Myocyte (in vitro differentiated cells): Measurements from ENCODE around the gene LPAR3. TPM values are rescaled to one million over a fixed set of nuclear protein-coding genes. Genes with fewer than 3 reads are reported as not detected.
"Not testable (repeated sequence)": the region's sequence is repeated elsewhere in the genome, so short reads cannot be mapped to it uniquely, and the experiment has no call there.

Source experiments
- DNase-seq: peaks from one replicate; pipeline ENCODE4 v3.0.0-alpha.2; 2012; ENCODE audit warnings: low read depth
- polyA plus RNA-seq: library from polyadenylated mRNA; unstranded; fragments of >200 nt; gene quantifications from one replicate; pipeline ENCODE4 v1.2.1, GENCODE V29; 2012; ENCODE audit warnings: missing spikeins
- total RNA-seq: library from RNA; depleted of rRNA; stranded (reverse); fragments of >200 nt; gene quantifications from 2 replicates; pipeline ENCODE4 v1.2.3, GENCODE V29; 2014

The LPAR3 gene, protein sequence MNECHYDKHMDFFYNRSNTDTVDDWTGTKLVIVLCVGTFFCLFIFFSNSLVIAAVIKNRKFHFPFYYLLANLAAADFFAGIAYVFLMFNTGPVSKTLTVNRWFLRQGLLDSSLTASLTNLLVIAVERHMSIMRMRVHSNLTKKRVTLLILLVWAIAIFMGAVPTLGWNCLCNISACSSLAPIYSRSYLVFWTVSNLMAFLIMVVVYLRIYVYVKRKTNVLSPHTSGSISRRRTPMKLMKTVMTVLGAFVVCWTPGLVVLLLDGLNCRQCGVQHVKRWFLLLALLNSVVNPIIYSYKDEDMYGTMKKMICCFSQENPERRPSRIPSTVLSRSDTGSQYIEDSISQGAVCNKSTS
- total RNA-seq: not detected in 2 replicates
- not detected for polyA plus RNA-seq

GRCh38 chr1:84892705-84893618 lies at the start of gene LPAR3:
TSS of gene LPAR3 (minus strand) at chr1:84893206. CDS start at chr1:84866120, 27,086 bp downstream.
- DNase-seq: no peak

DNA sequence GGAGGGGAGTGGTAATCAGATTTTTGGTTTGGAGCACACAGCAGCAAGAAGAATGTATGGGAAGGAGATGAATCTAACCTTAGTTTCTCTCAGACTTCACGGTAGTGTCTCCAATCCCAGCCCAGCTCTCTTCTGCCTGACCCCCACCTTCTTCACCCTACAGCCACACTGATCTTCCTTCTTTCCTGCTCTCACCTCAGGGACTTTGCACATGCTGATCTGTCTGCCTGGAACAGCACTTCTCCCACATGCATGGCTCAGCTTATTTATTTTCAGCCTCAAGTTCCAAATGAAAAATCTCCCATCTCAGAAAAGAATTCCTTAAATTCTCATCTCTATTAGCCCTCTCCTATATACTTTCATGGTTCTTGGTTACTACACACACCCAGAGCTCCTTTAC lies 48.8 kb upstream of the LPAR3 start:
- no peak for DNase-seq

DNA sequence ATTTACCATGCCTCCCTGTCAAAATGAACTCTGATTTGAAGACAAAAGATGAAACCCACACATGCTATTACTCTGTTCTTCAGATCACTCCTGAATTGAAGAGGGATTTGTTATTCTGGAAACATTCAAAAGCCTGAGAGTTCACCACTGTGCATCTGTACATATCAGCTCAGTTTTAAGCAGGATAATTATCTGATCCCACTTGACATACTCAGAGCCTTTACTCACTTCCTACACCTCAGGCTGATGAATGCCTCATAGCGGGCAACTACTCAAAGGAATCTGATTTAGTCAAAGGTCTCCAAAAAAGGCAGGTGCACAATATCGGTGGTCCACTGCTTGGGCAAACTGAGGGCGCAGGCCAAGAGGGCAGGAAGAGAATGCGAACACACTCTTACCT lies 47.5 kb upstream of the LPAR3 start:
- DNase-seq: no peak

- no peak for DNase-seq
Measured at GRCh38 chr1:84939761-84940160, 46.8 kb upstream of the LPAR3 start.

- DNase-seq: no peak
Measured at GRCh38 chr1:84939151-84939550, 46.1 kb upstream of the LPAR3 start.

DNA sequence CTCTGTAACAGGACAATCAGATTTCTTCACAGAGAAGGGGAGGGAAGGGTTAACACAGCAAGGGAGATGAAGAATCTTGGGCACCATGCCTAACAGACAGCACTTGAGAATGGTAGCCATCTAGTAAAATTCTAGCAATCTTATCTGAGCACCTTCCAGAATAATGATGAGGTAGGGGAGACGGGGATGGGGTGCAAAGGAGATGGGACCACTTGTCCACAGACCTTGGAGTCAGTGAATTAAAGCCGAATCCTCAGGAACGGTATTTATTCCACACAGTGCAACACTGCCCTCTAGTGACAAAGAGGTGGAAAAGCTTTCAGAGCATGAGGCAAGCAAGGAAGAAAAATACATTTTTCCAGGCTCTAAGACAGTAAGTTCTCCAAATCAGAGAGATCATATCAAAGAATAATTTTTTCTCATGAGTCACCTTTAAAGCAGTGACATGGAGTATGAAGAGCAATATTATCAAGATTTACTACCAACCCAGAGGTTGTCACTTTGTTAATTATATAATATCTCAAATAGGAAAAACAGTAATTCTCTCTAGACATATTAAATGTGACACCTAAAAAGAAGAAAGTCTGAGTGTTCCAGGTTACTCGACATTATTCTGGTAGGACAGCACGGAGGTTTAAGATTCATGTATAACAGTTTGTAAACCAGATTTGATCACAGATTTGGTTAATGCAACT lies 43.3 kb upstream of the LPAR3 start:
- DNase-seq: peak; percentile 75

- no peak for DNase-seq
Measured at GRCh38 chr1:84933011-84933611, 40.1 kb upstream of the LPAR3 start.

- DNase-seq: no peak
Measured at GRCh38 chr1:84930831-84931230, 37.8 kb upstream of the LPAR3 start.

- DNase-seq: no peak
Measured at GRCh38 chr1:84930329-84930728, 37.3 kb upstream of the LPAR3 start.

GRCh38 chr1:84929581-84929980 lies 36.6 kb upstream of the LPAR3 start:
- no peak for DNase-seq

DNA sequence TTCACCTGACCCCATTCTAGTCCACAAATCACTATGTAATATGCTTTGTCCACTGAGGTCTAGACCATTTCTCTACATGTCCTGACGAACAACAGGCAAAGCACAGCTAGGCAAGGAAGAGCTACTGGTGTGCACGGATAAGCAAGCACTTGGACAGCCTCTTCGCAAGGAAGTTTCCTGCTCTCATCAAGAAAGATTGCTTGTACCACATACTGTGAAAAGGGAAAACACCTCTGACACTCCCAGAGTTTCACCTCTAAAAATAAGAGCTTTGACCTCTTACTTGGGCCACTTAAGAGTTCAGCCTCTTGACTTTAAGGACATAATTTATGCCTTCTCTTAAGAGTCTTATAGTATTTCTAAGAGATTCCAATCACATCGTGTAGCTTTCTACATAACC lies 36.0 kb upstream of the LPAR3 start:
- DNase-seq: no peak

- DNase-seq: no peak
Measured at GRCh38 chr1:84923317-84923716, 30.3 kb upstream of the LPAR3 start.

DNA sequence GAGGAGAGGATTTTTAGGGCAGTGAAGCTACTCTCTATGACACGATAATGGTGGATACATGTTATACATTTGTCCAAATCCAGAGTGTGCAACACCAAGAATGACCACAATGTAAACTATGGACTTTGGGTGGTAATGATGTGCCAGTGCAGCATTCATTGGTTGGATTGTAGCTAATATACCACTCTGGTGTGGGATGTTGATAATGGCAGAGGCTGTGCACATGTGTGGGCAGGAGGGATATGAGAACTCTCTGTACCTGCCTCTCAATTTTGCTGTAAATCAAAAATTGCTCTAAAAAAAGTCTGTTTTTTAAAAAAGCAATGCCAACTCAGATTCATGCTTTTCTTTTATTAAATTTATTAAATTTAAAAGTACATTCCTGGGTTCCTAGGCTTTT lies 27.2 kb upstream of the LPAR3 start:
- DNase-seq: no peak

- DNase-seq: no peak
Measured at GRCh38 chr1:84919461-84919970, 26.5 kb upstream of the LPAR3 start.

DNA sequence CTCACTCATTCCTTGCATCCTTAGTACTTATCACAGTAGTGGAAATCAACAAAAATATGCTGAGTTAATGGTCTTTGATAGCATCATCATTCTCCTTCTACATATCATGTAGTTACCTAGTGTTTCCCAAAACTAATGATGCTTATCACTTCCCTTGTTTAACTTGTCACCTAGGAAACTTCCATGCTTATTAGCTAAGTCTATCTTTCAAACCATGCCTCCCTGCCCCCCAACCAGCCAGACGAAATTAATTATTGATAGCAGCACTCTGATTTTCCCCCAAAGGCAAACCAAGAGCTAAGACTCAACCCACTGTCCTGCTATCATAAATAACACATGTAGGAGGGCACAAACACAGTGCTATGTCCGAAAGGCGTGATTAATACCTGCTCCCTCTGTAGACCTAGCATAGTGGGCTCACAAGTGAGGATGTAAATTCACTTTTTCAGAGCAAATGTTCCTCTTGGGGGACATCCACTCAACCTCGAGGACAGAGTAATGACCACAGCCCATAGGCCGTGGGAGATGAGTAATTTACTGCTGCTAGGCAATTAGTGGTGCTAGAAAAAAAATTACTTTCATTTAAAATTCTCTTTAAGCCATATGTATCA lies 25.8 kb upstream of the LPAR3 start:
- DNase-seq: no peak

DNA sequence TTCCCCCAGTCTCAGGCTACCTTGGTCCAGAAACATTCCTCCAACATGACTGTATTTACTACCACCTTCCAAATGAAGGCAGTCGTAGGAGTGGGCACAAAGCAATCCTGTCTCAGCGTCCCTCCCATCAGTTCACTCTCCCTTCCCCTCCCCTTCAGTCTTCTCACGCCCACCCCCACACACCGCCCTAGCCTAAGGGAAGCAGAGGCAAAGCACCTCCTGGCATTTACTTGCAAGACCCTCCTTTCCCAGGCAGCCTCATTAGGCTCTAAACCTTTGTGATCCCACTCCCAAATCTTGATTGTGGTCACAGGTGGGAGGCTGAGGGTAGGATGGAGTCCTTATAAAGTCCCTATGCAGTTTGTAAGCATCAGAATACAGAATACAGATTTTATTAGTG lies 23.9 kb upstream of the LPAR3 start:
- no peak for DNase-seq

DNA sequence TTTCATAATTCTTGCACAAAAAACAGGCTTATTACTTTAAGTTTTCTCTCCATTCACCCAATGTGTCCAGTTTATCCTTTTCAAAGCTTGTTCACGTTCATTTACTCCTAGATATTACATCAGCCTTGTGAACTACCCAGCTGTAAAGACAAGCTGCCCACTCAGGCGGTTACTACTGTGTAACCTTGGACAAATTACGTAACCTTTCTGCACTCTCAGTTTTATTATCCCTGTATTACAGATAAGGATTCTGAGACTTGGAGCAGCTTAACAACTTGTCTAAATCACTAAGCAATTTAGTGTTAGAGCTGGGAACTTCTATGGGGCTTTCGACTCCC lies 20.5 kb upstream of the LPAR3 start:
- no peak for DNase-seq

GRCh38 chr1:84912726-84913554 lies 19.9 kb upstream of the LPAR3 start:
- no peak for DNase-seq

DNA sequence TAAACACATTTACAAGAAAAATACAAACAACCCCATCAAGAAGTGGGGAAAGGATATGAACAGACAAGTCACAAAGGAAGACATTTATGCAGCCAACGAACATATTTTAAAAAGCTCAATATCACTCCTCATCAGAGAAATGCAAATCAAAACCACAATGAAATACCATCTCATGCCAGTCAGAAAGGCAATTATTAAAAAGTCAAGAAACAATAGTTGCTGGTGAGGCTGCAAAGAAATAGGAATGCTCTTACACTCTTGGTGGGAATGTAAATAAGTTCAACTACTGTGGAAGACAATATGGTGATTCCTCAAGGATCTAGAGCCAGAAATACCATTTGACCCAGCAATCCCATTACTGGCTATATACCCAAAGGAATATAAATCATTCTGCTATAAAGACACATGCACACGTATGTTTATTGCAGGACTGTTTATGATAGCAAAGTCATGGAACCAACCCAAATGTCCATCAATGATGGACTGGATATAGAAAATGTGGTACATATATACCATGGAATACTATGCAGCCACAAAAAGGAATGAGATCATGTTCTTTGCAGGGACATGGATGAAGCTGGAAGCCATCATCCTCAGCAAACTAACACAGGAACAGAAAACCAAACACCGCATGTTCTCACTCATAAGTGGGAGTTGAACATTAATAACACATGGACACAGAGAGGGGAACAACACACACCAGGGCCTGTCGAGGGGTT lies 15.9 kb upstream of the LPAR3 start:
- not testable (repeated sequence) for DNase-seq
